RWPE2 (cell line): ENCODE data around the gene FXR2.

ENCODE experiments used
- ATAC-seq: fragments of 200-7000 bp; cut with Tn5 transposase; 3 replicates; pipeline ENCODE4 v1.9.1; 2021; ENCODE audit warnings: low read depth
- DNase-seq: peaks from one replicate; pipeline ENCODE4 v3.0.0-alpha.2; 2020; ENCODE audit warnings: low spot score
- H3K27ac ChIP-seq: fragments of 450-650 bp; 2 replicates; pipeline ENCODE4 v1.5.1; 2017; ENCODE audit warnings: mild to moderate bottlenecking; ENCODE audit not compliant: poor library complexity, severe bottlenecking
- H3K27me3 ChIP-seq: fragments of 250-450 bp; sonication (Bioruptor Pico); 2 replicates; pipeline ENCODE4 v1.5.1; 2021; ENCODE audit warnings: mild to moderate bottlenecking, moderate library complexity; ENCODE audit not compliant: insufficient read depth, poor library complexity, severe bottlenecking
- H3K36me3 ChIP-seq: fragments of 250-450 bp; sonication (Bioruptor Pico); 2 replicates; pipeline ENCODE4 v1.5.1; 2020; ENCODE audit warnings: low read depth, mild to moderate bottlenecking, moderate library complexity
- H3K4me1 ChIP-seq: fragments of 250-450 bp; sonication (Bioruptor Pico); 2 replicates; pipeline ENCODE4 v1.5.1; 2021; ENCODE audit warnings: mild to moderate bottlenecking, moderate library complexity; ENCODE audit not compliant: insufficient read depth, poor library complexity, severe bottlenecking
- H3K4me3 ChIP-seq: fragments of 250-450 bp; sonication (Bioruptor Pico); 2 replicates; pipeline ENCODE4 v1.5.1; 2021; ENCODE audit warnings: mild to moderate bottlenecking, moderate library complexity; ENCODE audit not compliant: severe bottlenecking
- H3K9me3 ChIP-seq: fragments of 250-450 bp; sonication (Bioruptor Pico); 2 replicates; pipeline ENCODE4 v1.5.1; 2021; ENCODE audit warnings: mild to moderate bottlenecking, moderate library complexity; ENCODE audit not compliant: severe bottlenecking
- CTCF ChIP-seq: fragments of 450-650 bp; IDR thresholded peaks from one replicate; pipeline ENCODE4 v1.5.1; 2017; ENCODE audit warnings: mild to moderate bottlenecking, moderate library complexity; ENCODE audit not compliant: poor library complexity, severe bottlenecking

Gene FXR2

GRCh38 chr17:7555320-7555948 is 59.3 kb downstream of the FXR2 start:
- Histone ChIP-seq H3K36me3 (no peaks in the 10 kb centered on the region), H3K27ac (no peak overlapping the region), H3K9me3 (no peaks in the 10 kb centered on the region), H3K4me3 (no peak overlapping the region), H3K27me3 (no peaks in the 10 kb centered on the region), H3K4me1 (peaks cover 13% of the 10 kb centered on the region)
- TF ChIP-seq CTCF = no peak
- no peak for ATAC-seq
- DNase-seq = no peak

- no peaks in the 10 kb centered on the region for H3K27me3 ChIP-seq
- no peaks in the 10 kb centered on the region for H3K9me3 ChIP-seq
- peaks cover 1% of the 10 kb centered on the region for H3K4me1 ChIP-seq
- H3K36me3 ChIP-seq = no peaks in the 10 kb centered on the region
- no peak for DNase-seq
- H3K4me3 ChIP-seq = no peak overlapping the region
- no peak for ATAC-seq
- no peak for TF ChIP-seq CTCF
- H3K27ac ChIP-seq = no peak overlapping the region
Observed at GRCh38 chr17:7553356-7553755, 61.3 kb downstream of the FXR2 start.

DNA sequence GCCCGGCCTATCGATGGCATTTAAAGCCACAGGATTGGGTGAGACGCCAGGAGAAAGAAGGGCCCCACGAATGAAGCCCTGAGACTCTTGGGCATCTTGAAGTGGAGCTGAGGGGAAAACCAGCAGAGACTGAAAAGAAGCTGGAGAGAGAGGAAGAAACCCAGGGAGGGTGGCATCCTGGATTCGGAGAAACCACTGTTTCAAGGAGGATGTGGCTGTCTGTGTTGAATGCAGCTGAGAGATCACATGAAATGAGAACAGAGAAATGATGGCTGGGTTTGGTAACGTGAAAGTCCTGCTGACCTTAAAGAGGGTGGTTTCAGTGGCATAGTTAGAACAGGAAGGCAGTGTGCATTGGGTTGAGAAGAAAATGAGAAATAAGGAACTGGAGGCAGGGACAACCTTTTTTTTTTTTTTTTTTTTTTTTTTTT is 62.1 kb downstream of the FXR2 start:
- no peak for DNase-seq
- no peak for ATAC-seq
- Histone ChIP-seq H3K27ac (no peak overlapping the region), H3K4me3 (no peak overlapping the region), H3K27me3 (no peaks in the 10 kb centered on the region), H3K4me1 (no peaks in the 10 kb centered on the region), H3K36me3 (no peaks in the 10 kb centered on the region), H3K9me3 (no peaks in the 10 kb centered on the region)
- no peak for TF ChIP-seq CTCF

DNA sequence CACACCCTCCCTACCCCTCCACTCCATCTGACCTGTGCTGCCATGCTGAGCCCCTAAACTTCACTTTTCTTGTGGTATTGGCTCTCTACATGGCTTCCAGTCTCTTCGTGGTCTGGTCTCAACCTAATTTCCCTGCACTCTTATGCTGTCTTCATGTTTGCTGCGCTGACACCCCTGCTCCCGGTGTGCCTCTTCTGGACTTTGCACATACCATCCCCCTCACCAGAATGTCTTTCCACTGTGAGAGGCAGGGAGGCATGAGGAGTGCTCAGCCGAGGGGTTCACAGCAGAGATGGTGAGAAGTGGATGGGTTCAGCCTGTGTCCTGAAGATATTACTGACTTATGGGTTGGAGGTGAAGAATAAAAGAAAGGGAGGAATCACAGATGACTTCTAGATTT is 63.3 kb downstream of the FXR2 start:
- TF ChIP-seq CTCF = no peak
- ATAC-seq = no peak

GRCh38 chr17:7550344-7550743 is 64.4 kb downstream of the FXR2 start:
- Histone ChIP-seq H3K27ac (no peak overlapping the region), H3K9me3 (no peaks in the 10 kb centered on the region), H3K27me3 (no peaks in the 10 kb centered on the region), H3K36me3 (no peaks in the 10 kb centered on the region), H3K4me3 (no peak overlapping the region), H3K4me1 (no peaks in the 10 kb centered on the region)
- TF ChIP-seq CTCF = no peak
- DNase-seq (no peak), ATAC-seq (no peak)

More for the DNA sequence above, 63.3 kb downstream of the FXR2 start:
- H3K9me3 ChIP-seq = no peaks in the 10 kb centered on the region
- no peaks in the 10 kb centered on the region for H3K27me3 ChIP-seq
- H3K27ac ChIP-seq = no peak overlapping the region
- H3K36me3 ChIP-seq = no peaks in the 10 kb centered on the region
- no peaks in the 10 kb centered on the region for H3K4me1 ChIP-seq
- no peak for DNase-seq
- no peak overlapping the region for H3K4me3 ChIP-seq
